Heart left ventricle (tissue), 16 donors: ENCODE results near the gene PAMR1. TPM values are rescaled to one million over a fixed set of nuclear protein-coding genes. Genes with fewer than 3 reads are reported as not detected.
A peak's percentile ranks its signal among the peaks of the same experiment; 100 is the strongest.

ENCODE experiments used
- ATAC-seq, 4 donors: fragments of 200-7000 bp; cut with Tn5 transposase; one replicate each; pipeline ENCODE4 v1.9.1; 2020 to 2022; ENCODE audit warnings: moderate library complexity in 4 of 4, mild to moderate bottlenecking in 3 of 4, moderate number of reproducible peaks in 1 of 4
- DNase-seq, 5 donors: peaks; one replicate each; pipeline ENCODE4 v3.0.0-alpha.2; 2020
- H3K27ac ChIP-seq, 12 donors: fragments of 200-600 bp; sonication (generic) in 4 of 12; one replicate each; pipeline versions ENCODE4 v1.5.0 to v1.8.0; 2016 to 2022; ENCODE audit warnings: mild to moderate bottlenecking in 2 of 12
- H3K27me3 ChIP-seq, 9 donors: fragments of 200-600 bp; sonication (generic) in 2 of 9; one replicate each; pipeline versions ENCODE4 v1.5.1 to v1.8.0; 2016 to 2022; ENCODE audit warnings: mild to moderate bottlenecking in 3 of 9
- H3K36me3 ChIP-seq, 9 donors: fragments of 200-600 bp; sonication (generic) in 2 of 9; one replicate each; pipeline versions ENCODE4 v1.5.0 to v1.8.0; 2018 to 2022; ENCODE audit warnings: mild to moderate bottlenecking in 2 of 9
- H3K4me1 ChIP-seq, 12 donors: fragments of 200-600 bp; sonication (generic) in 4 of 12; one replicate each; pipeline versions ENCODE4 v1.5.0 to v1.8.0; 2016 to 2022; ENCODE audit warnings: mild to moderate bottlenecking in 3 of 12
- H3K4me3 ChIP-seq, 12 donors: fragments of 200-600 bp; sonication (generic) in 4 of 12; one replicate each; pipeline versions ENCODE4 v1.5.0 to v1.8.0; 2017 to 2022; ENCODE audit warnings: mild to moderate bottlenecking in 9 of 12, moderate library complexity in 4 of 12
- H3K9me3 ChIP-seq, 12 donors: fragments of 200-600 bp; sonication (generic) in 4 of 12; one replicate each; pipeline versions ENCODE4 v1.5.0 to v1.8.0; 2016 to 2022; ENCODE audit warnings: mild to moderate bottlenecking in 1 of 12
- CTCF ChIP-seq, 12 donors: fragments of 200-600 bp; sonication (generic) in 4 of 12; IDR thresholded peaks; one replicate each; pipeline versions ENCODE4 v1.5.0 to v1.8.0; 2018 to 2022; ENCODE audit warnings: antibody characterized with exemption in 12 of 12, mild to moderate bottlenecking in 5 of 12
- POLR2A ChIP-seq, 2 donors: fragments of 450-650 bp; IDR thresholded peaks; one replicate each; pipeline ENCODE4 v1.6.1; 2017; ENCODE audit warnings: antibody characterized with exemption in 2 of 2, mild to moderate bottlenecking in 2 of 2, moderate library complexity in 2 of 2
- WGBS, 4 donors: extraction: QIAGEN DNeasy Blood & Tissue Kit in 2 of 4; methylation state at CpG; one replicate each; pipeline versions ENCODE4 v1.1.5 to v1.1.7; 2013 to 2018; 5-methylcytosine and 5-hydroxymethylcytosine counted together
- intact Hi-C, 10 donors: fragments of 100-400 bp; cut with DNase I; formaldehyde crosslinking; loops; one replicate each; pipeline versions ENCODE4 v1.11.1 to v1.14.2; 2022
- polyA plus RNA-seq, 2 donors: library from polyadenylated mRNA; stranded (reverse); fragments of 200-250 nt; gene quantifications; one replicate each; pipeline ENCODE4 v1.2.3, GENCODE V29; 2013
- total RNA-seq, 9 donors: library from RNA; depleted of rRNA in 2 of 9; stranded (reverse); fragments of >200 nt in 2 of 9; fragmentation: NEBNext Ultra II Directional in 3 of 9; extraction: Animal tissue kit (Norgen Biotek cat#: 25700) in 3 of 9; gene quantifications; one replicate each; pipeline versions ENCODE4 v1.1.0 to v1.2.4, GENCODE V29; 2016 to 2023
- donor health status: ischemic (EF 13 %, LVEDD 7.1; RV severe dilation, severe dysfunction).
- donor health status: healthy with polysubstance abuse.
- donor health status: DM: no; HTN: yes; CAD: no.
- donor health status: DM: no; HTN: no; CAD: no.
- donor health status: ischemic (EF 25% LVEDD 6.9; RV normal size, moderate dysfunction).
- donor health status: ischemic (EF 25% LVEDD 5.7; RV mildly dilated, moderate dysfunction).
- donor health status: healthy.
- donor health status: DM: yes; HTN: yes; CAD: no.
- donor health status: ischemic (EF 35%, LVEDD 5.7; RV mildly dilated, moderate dysfunction).
- donor health status: nonischemic (EF 11% LVEDD 7.7; RV severe dilation, severe dysfunction).
- donor health status: DM: yes; HTN: yes; CAD: no.
- donor health status: PGD.
- donor health status: ischemic (EF 29% LVEDD 5.4; RV normal size, mild dysfunction).
- donor health status: nonischemic (EF 23%, LVEDD 6.1; RV moderate dilation, normal function).

PAMR1 gene
- total and polyA plus RNA-seq, 11 donors: 3.5 to 18.3 (median 7.0) TPM

GRCh38 chr11:35566885-35567284, 41.5 kb upstream of the PAMR1 start:
- no peaks in the 10 kb centered on the region for H3K36me3 ChIP-seq
- DNase-seq: no peak
- H3K27me3 ChIP-seq: no peaks in the 10 kb centered on the region
- peaks cover 0 to 23% (median 0%) of the 10 kb centered on the region in 12 donors for H3K9me3 ChIP-seq
- no peak for TF ChIP-seq CTCF (IDR thresholded peaks at IDR 0.05)
- no peak for TF ChIP-seq POLR2A (IDR thresholded peaks at IDR 0.05)
- peaks cover 0 to 26% (median 0%) of the 10 kb centered on the region in 12 donors for H3K4me1 ChIP-seq
- intact Hi-C loops: no loop called here
- 82 to 87% (median 84%) methylated on average over 3 of the region's 3 CpGs for WGBS, 4 donors
- no peak for ATAC-seq
- H3K4me3 ChIP-seq: no peak overlapping the region
- peak overlapping the region in 1 of 12 donors; percentile 11 for H3K27ac ChIP-seq

- no peaks in the 10 kb centered on the region for H3K36me3 ChIP-seq
- peaks cover 0 to 26% (median 0%) of the 10 kb centered on the region in 12 donors for H3K4me1 ChIP-seq
- 37 to 53% (median 41%) methylated on average over 4 of the region's 4 CpGs for WGBS, 4 donors
- H3K9me3 ChIP-seq: peaks cover 0 to 23% (median 0%) of the 10 kb centered on the region in 12 donors
- peak overlapping the region in 2 of 12 donors; percentile 11 to 29 for H3K27ac ChIP-seq
- no peak overlapping the region for H3K4me3 ChIP-seq
- H3K27me3 ChIP-seq: no peaks in the 10 kb centered on the region
- DNase-seq: no peak
- TF ChIP-seq POLR2A (IDR thresholded peaks at IDR 0.05) (no peak), CTCF (IDR thresholded peaks at IDR 0.05) (no peak)
- intact Hi-C loops: no loop called here
- no peak for ATAC-seq
Observed at GRCh38 chr11:35566181-35566580, 40.8 kb upstream of the PAMR1 start.

- intact Hi-C loops: no loop called here
- H3K27ac ChIP-seq: peak overlapping the region in 1 of 12 donors; percentile 34
- TF ChIP-seq POLR2A (IDR thresholded peaks at IDR 0.05) (no peak), CTCF (IDR thresholded peaks at IDR 0.05) (no peak)
- no peaks in the 10 kb centered on the region for H3K27me3 ChIP-seq
- H3K36me3 ChIP-seq: no peaks in the 10 kb centered on the region
- WGBS, 4 donors: 58 to 69% (median 64%) methylated on average over 4 of the region's 4 CpGs
- DNase-seq (no peak), ATAC-seq (no peak)
- H3K9me3 ChIP-seq: peaks cover 0 to 10% (median 0%) of the 10 kb centered on the region in 12 donors
- H3K4me3 ChIP-seq: no peak overlapping the region
- H3K4me1 ChIP-seq: peaks cover 0 to 26% (median 0%) of the 10 kb centered on the region in 12 donors
Observed at GRCh38 chr11:35564245-35564595, 38.8 kb upstream of the PAMR1 start.

- WGBS, 4 donors: 68 to 79% (median 74%) methylated on average over 6 of the region's 6 CpGs
- intact Hi-C loops: no loop called here
- peaks cover 0 to 26% (median 0%) of the 10 kb centered on the region in 12 donors for H3K4me1 ChIP-seq
- peaks cover 0 to 5% (median 0%) of the 10 kb centered on the region in 12 donors for H3K9me3 ChIP-seq
- no peak overlapping the region for H3K27ac ChIP-seq
- no peaks in the 10 kb centered on the region for H3K36me3 ChIP-seq
- no peaks in the 10 kb centered on the region for H3K27me3 ChIP-seq
- ATAC-seq (no peak), DNase-seq (no peak)
- TF ChIP-seq CTCF (IDR thresholded peaks at IDR 0.05) (no peak), POLR2A (IDR thresholded peaks at IDR 0.05) (no peak)
- peak overlapping the region in 1 of 12 donors; percentile 5 for H3K4me3 ChIP-seq
Observed at GRCh38 chr11:35563484-35564244, 38.2 kb upstream of the PAMR1 start.
